SU-DHL-6 (cell line): ENCODE data around the gene GPATCH8.

Source experiments
- CTCF ChIP-seq: fragments of 200-600 bp; sonication (generic); IDR thresholded peaks from one replicate; pipeline ENCODE4 v1.5.1; 2017; ENCODE audit warnings: antibody characterized with exemption, mild to moderate bottlenecking, low read length, moderate library complexity; ENCODE audit not compliant: insufficient read depth, poor library complexity, severe bottlenecking
- EZH2phosphoT487 ChIP-seq: fragments of 200-600 bp; sonication (generic), shearing (Covaris generic); conservative IDR thresholded peaks from 2 replicates; pipeline ENCODE4 v1.6.1; 2018; ENCODE audit warnings: mild to moderate bottlenecking, antibody characterized with exemption, low read length, moderate library complexity, mixed read lengths

GRCh38 chr17:44367231-44367979 is 135.8 kb downstream of the GPATCH8 start:
- no peak for TF ChIP-seq CTCF
- TF ChIP-seq EZH2phosphoT487, result no peak
